ENCODE measurements around the gene BRWD1.

DNA sequence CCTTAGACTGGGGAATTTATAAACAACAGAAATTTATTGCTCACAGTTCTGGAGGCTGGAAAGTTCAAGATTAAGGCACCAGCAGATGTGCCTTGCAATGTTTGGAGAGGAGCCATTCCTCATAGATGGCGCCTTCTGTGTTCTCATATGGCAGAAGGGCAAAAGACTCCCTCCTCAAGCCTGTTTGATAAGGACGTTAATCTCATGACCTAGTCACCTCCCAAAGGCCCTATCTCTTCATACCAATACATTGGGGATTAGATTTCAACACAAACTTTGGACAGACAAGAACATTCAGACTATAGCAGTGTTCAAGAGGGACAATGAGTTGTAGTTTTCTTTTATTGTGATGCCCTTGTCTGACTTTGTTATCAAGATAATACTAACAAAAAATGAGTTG, 164.5 kb downstream of the BRWD1 start:
- TF ChIP-seq, protein P1, sequence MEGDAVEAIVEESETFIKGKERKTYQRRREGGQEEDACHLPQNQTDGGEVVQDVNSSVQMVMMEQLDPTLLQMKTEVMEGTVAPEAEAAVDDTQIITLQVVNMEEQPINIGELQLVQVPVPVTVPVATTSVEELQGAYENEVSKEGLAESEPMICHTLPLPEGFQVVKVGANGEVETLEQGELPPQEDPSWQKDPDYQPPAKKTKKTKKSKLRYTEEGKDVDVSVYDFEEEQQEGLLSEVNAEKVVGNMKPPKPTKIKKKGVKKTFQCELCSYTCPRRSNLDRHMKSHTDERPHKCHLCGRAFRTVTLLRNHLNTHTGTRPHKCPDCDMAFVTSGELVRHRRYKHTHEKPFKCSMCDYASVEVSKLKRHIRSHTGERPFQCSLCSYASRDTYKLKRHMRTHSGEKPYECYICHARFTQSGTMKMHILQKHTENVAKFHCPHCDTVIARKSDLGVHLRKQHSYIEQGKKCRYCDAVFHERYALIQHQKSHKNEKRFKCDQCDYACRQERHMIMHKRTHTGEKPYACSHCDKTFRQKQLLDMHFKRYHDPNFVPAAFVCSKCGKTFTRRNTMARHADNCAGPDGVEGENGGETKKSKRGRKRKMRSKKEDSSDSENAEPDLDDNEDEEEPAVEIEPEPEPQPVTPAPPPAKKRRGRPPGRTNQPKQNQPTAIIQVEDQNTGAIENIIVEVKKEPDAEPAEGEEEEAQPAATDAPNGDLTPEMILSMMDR (IDR thresholded peaks at IDR 0.05): no peak
- TF ChIP-seq POLR2A (IDR thresholded peaks at IDR 0.05): no peak
- TF ChIP-seq POLR2AphosphoS5 (IDR thresholded peaks at IDR 0.05): no peak
